GM12874 (cell line): ENCODE data around the gene SMG6.

ENCODE experiments used
- TF ChIP-seq, protein P1 (sequence below): IDR thresholded peaks from 2 replicates; pipeline ENCODE4 v1.5.1; 2011; ENCODE audit warnings: low read depth, mild to moderate bottlenecking, control low read depth, low read length, moderate library complexity; ENCODE audit not compliant: insufficient read depth

SMG6 gene

GRCh38 chr17:2183346-2183745 lies 120.2 kb downstream of the SMG6 start:
- TF ChIP-seq, protein P1, sequence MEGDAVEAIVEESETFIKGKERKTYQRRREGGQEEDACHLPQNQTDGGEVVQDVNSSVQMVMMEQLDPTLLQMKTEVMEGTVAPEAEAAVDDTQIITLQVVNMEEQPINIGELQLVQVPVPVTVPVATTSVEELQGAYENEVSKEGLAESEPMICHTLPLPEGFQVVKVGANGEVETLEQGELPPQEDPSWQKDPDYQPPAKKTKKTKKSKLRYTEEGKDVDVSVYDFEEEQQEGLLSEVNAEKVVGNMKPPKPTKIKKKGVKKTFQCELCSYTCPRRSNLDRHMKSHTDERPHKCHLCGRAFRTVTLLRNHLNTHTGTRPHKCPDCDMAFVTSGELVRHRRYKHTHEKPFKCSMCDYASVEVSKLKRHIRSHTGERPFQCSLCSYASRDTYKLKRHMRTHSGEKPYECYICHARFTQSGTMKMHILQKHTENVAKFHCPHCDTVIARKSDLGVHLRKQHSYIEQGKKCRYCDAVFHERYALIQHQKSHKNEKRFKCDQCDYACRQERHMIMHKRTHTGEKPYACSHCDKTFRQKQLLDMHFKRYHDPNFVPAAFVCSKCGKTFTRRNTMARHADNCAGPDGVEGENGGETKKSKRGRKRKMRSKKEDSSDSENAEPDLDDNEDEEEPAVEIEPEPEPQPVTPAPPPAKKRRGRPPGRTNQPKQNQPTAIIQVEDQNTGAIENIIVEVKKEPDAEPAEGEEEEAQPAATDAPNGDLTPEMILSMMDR = no peak

GRCh38 chr17:2181897-2182448 lies 121.6 kb downstream of the SMG6 start:
- TF ChIP-seq, protein P1 = no peak

DNA sequence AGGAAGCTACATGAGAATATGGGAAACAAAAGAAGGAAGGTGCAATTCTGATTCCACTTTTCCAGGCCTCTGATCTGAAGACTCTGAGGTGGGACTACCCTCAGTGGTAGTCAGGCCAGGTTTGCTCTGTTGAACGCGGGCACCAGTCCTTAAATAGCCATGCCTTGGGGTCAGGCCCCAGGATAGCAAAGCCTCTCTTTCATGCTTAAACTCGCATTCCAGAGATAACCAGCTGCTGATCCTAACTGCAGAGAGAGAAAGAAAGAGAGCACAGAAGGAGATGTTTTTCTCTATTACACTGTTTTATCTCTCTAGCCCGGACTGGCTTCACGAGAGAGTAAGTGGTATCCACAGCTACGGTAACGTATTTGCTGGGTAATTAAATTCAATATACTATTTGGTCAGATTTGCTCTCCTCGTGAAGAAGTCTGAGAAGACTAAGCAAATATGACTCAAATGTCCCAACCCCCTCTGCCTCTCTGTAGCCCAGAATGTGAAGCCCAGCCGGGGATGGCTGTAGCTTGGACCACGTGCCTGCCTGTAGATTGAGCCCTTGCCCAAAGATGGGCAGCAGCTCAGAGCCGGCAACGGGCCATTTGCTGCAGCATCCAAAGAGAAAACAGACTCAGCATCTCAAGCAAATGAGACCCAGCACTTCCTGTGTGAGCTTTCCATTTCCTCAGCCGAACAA lies 122.2 kb downstream of the SMG6 start:
- TF ChIP-seq, protein P1 = no peak

GRCh38 chr17:2180768-2181167 lies 122.8 kb downstream of the SMG6 start:
- TF ChIP-seq, protein P1 = no peak

DNA sequence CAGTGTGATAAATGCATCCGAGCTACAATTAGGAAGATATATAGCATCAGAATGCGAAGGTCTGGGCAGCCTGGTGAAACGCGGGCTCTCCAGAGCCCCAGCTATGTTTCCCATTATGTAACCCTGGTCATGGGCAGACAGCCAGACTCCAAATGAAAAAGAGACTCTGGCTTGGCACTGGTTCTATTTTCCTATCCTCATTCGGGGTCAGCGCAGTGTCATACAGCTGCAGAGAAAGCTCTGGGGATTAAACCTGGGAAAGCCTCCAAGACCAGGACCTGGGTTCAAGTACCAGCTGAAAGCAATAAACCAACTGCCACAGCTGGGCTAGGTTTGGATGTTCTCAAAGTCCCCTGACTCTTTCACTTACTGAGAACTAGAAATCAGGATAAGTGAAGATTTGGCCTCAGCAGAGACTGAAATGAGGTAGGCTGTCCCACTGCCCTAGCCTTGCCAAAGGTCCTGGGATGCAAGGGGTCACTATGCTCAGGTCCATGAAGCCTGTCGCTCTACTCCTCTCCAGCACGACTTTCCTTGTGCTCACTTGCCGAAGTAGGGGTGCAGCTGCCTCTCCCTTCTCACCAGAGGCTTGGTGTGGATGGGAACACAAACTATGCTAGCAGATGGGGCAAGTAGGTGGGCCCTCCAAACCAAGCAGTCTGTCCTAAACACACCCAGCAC lies 123.8 kb downstream of the SMG6 start:
- TF ChIP-seq, protein P1 = no peak

DNA sequence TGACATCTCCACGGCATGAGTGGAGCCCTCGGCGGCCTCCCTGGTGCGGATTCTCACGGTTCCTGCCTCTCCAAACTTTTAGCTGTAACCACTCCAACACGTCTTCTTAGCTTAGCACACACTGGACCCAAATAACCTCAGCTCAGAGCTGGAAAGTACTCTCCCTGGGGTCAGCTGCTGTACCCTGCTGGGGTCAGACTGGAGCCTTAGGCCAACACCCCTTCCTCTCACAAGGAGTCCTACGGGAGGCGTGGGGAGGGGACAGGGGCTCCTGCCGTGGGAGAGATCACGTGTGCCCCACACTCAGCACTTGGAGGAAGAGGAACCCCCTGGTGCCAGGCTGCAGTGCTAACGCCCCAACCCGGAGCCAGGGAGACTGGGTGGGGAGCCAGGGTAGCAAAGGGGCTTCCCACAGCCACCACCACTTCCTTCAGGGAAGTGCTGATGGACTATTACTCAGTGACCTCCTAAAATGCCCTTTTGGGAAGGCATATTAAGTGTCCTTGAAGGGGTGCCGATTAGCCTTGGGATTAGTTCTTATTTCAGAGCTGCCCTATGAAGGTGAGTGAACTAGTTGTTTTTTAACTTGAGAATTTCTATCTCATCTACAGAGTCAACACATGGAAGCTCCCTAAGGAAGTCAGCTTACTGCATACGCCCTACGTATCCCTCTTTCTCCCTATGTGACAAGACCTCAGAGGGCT lies 124.6 kb downstream of the SMG6 start:
- TF ChIP-seq, protein P1 = no peak

- TF ChIP-seq, protein P1 = no peak
Observed at GRCh38 chr17:2177235-2177811, 126.3 kb downstream of the SMG6 start.
